GM12864 (cell line): ENCODE measurements around the gene TNFRSF25.
"Not testable (repeated sequence)": the region's sequence is repeated elsewhere in the genome, so short reads cannot be mapped to it uniquely, and the experiment has no call there.

Experiments
- DNase-seq: peaks from one replicate; pipeline ENCODE4 v3.0.0-alpha.2; 2011; ENCODE audit warnings: low read depth
- H3K4me3 ChIP-seq: 2 replicates; pipeline ENCODE4 v1.5.1; 2011; ENCODE audit warnings: mild to moderate bottlenecking, low read depth, low read length, control low read depth
- TF ChIP-seq, protein P1 (sequence below): IDR thresholded peaks from 2 replicates; pipeline ENCODE4 v1.5.1; 2011; ENCODE audit warnings: low read depth, mild to moderate bottlenecking, moderate library complexity, low read length, control low read depth, inconsistent platforms; ENCODE audit errors: missing control alignments

Gene TNFRSF25

DNA sequence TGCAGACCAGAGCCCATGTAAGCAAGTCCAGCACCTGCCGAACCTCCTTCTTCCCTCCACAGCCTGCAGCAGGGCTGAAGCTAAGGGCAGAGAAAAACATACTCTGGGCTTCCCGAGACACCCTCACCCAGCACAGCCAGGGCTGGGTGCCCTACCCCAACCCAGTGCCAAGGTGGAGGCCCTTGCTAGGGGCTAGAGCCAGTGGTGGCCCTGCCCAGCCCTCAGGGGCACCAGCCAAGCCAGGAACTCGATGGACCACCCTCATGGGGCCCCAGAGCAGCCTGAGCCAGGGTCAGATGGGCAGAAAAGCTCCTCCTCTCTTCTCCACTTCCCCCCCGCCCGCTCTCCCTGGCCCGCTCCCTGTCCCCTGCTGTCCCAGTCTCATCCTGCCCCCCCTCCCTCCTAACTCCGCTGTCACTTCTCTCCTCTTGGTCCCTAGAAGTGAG, 15.9 kb downstream of the TNFRSF25 start:
- TF ChIP-seq, protein P1, sequence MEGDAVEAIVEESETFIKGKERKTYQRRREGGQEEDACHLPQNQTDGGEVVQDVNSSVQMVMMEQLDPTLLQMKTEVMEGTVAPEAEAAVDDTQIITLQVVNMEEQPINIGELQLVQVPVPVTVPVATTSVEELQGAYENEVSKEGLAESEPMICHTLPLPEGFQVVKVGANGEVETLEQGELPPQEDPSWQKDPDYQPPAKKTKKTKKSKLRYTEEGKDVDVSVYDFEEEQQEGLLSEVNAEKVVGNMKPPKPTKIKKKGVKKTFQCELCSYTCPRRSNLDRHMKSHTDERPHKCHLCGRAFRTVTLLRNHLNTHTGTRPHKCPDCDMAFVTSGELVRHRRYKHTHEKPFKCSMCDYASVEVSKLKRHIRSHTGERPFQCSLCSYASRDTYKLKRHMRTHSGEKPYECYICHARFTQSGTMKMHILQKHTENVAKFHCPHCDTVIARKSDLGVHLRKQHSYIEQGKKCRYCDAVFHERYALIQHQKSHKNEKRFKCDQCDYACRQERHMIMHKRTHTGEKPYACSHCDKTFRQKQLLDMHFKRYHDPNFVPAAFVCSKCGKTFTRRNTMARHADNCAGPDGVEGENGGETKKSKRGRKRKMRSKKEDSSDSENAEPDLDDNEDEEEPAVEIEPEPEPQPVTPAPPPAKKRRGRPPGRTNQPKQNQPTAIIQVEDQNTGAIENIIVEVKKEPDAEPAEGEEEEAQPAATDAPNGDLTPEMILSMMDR = no peak
- DNase-seq = no peak
- H3K4me3 ChIP-seq = no peak overlapping the region

DNA sequence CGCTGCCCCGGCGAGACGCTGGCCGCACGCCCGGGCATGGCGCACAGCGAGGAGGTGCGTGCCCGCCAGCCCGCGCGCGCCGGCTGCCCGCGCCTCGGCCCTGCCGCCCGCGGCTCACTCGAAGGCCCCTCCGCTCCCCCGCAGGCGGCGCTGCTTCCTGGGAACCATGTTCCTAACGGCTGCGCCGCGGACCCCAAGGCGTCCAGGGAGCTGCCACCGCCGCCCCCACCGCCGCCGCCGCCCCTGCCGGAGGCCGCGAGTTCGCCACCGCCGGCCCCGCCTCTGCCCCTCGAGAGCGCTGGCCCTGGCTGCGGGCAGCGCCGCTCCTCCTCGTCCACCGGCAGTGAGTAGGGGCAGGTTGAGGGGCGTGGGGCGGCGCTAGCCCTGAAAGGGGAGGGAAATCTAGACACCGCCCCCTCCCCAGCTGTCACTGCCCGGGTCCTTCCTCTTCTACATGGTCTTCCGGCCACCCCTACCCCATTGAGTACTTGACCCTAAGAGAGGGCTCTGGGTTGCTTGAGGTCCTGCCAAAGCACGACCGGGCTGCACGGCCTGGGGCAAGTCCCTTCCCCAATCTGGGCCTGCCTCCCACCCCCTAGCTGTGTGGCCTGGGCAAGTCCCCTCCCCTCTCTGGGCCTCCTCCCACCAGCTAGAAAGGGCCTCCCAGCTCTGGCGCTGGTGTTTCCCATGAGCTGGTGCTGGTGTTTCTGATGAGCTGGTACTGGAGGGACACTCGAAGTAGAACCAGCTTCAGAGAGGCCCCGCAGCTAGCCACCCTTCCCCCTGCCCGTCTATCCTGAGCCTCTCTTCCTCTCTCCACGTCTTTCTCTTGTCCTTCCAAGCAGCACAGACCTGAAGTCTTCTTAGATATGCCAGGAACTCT, 17.0 kb downstream of the TNFRSF25 start:
- DNase-seq = no peak
- no peak overlapping the region for H3K4me3 ChIP-seq
- TF ChIP-seq, protein P1 = no peak

DNA sequence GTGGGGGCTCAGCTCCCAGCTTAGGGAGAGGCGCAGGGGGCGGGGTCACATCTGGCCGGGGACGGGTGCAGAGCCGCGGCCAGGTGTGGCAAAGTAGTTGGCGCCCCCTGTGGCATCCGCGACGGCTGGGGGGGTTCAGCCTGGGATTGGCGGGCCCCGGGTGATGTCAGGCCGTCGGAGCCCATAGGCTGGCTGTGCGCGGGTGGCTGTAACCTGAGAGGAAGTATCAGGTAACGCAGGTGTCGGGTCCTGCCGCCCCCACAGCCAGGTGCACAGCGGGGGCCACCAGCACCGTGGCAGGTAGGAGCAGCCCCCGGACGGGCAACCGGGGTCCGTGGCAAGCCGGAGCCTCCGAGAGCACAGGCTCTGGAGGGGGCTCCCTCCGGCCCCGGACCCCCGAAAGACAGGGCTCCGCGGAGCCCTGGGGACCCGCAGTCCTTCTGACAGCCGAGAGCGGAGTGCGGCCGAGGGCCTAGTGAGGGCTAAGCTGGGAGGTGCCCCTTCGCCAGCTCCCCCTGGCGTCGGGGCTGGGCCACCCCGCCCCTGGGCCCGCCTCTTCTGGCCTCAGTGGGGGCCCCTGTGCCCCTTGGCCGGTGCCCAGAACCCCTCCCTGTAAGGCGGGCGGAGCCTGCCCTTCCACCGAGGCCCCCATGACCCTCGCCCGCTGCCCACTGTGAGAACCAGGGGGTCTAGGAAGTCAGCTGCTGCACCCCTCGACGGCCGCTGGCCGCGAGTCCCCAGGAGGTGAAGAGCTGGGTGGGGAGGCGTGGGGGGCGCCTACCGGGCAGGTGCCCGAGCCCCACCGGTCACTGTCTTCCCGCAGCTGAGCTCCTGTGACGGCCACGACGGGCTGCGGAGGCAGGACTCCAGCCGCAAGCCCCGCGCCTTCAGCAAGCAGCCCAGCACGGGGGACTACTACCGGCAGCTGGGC, 17.9 kb downstream of the TNFRSF25 start:
- DNase-seq = no peak
- no peak overlapping the region for H3K4me3 ChIP-seq
- TF ChIP-seq, protein P1 = no peak

DNA sequence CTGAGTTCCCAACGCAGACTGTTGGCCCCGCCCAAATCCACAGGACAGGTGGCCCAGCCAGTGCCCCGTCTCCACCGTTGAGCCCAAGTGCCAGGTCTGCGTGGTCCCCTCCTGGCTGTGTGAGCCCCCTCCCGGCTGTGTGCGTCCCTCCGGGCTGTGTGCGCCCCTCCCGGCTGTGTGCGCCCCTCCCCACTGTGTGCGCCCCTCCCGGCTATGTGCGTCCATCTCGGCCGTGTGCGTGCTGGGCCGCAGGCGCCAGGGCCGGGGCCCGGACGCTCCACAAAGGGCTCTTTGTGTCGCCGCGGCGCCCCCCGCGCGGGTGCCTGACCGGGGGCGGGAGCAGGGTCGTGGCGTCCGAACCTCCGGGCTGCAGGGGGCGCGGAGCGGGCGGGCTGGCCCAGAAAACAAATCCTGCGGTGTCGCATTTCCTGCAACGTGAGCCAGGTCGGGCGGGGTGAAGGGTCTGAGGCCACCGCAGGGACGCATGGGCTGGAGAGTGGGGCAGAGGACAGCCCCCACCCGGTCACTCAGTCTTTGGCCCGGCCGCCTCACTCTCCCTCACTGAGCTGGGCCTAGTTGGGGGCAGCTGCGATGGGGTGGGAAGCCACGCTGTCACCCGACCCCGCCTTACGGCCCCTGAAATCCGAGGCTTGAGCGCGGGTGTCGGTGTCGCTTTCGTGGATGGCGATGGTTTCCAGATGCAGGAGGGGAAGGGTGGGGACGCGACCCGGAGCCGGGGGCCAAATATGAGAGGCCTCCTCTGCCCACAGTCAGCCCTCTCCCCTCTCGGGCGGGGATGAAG, 18.8 kb downstream of the TNFRSF25 start:
- DNase-seq = no peak
- TF ChIP-seq, protein P1 = no peak
- H3K4me3 ChIP-seq = peak overlapping the region; percentile 16; the same call in 1 of the 2 replicates

DNA sequence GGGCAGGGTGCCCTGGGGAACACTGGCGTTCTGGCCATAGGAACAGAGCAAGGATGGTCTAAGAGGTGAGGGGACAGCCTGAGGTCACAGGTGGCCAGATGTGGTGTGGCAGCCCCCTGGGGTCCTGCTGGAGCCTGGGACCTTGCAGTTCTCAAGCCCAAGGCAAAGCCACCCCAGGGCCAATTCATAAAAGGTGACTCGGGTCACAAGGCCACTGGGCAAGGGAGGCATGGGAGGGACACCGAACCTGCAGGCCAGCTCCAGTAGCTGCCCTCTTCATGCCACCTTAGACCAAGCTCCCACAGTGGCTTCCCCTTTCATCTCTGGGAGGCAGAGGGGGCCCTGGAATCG, 19.3 kb downstream of the TNFRSF25 start:
- no peak for DNase-seq
- TF ChIP-seq, protein P1 = no peak
- H3K4me3 ChIP-seq = no peak overlapping the region

DNA sequence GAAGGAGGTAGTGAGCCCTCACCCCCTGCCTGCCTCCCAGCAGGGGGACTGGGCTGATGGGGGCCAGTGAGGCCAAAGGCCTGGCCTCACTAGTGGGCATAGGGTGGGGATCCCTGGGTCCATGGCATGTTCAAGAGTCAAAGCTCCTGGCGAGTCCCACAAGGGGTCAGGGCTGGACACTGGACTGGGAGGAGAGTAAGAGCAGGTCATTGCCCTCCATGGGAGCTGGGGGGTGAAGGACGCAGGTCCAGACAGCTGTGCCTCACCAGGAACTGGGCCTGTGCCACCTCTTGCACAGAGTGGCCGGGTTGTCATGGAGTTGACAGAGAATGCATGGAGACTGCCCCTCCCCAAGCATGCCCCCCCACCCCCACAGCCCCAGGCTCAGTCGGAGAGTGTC, 20.0 kb downstream of the TNFRSF25 start:
- DNase-seq, H3K4me3 ChIP-seq: not testable (repeated sequence)
